Endothelial cell (in vitro differentiated cells): ENCODE results near the gene CDPF1. TPM values are rescaled to one million over a fixed set of nuclear protein-coding genes. Genes with fewer than 3 reads are reported as not detected.

Experiments
- DNase-seq: peaks from one replicate; pipeline ENCODE4 v3.0.0; 2021; ENCODE audit warnings: low spot score
- H3K27ac Mint-ChIP-seq: one replicate; pipeline ENCODE4 v1.8.0; 2021; ENCODE audit warnings: mixed read lengths, inconsistent platforms; ENCODE audit not compliant: unreplicated experiment
- H3K27me3 Mint-ChIP-seq: one replicate; pipeline ENCODE4 v1.8.0; 2021; ENCODE audit warnings: mild to moderate bottlenecking, moderate library complexity, mixed read lengths, inconsistent platforms; ENCODE audit not compliant: unreplicated experiment
- H3K36me3 Mint-ChIP-seq: one replicate; pipeline ENCODE4 v1.8.0; 2021; ENCODE audit warnings: mild to moderate bottlenecking, low read depth, mixed read lengths, inconsistent platforms; ENCODE audit not compliant: unreplicated experiment
- H3K4me1 Mint-ChIP-seq: one replicate; pipeline ENCODE4 v1.8.0; 2021; ENCODE audit warnings: mild to moderate bottlenecking, mixed read lengths, inconsistent platforms; ENCODE audit not compliant: unreplicated experiment
- H3K4me3 Mint-ChIP-seq: one replicate; pipeline ENCODE4 v1.8.0; 2021; ENCODE audit warnings: mild to moderate bottlenecking, mixed read lengths, inconsistent platforms; ENCODE audit not compliant: unreplicated experiment
- H3K9me3 Mint-ChIP-seq: one replicate; pipeline ENCODE4 v1.8.0; 2021; ENCODE audit warnings: mixed read lengths, inconsistent platforms; ENCODE audit not compliant: unreplicated experiment
- total RNA-seq: library from RNA; stranded (reverse); fragmentation: NEBNext Ultra II Directional; extraction: Animal tissue kit (Norgen Biotek cat#: 25700); gene quantifications from one replicate; pipeline ENCODE4 v1.2.1, GENCODE V29; 2021; ENCODE audit not compliant: unreplicated experiment
- TF ChIP-seq, protein P1 (sequence below): fragments of 200-600 bp; sonication (generic); IDR thresholded peaks from one replicate; pipeline ENCODE4 v1.5.0; 2021; ENCODE audit warnings: antibody characterized with exemption; ENCODE audit not compliant: unreplicated experiment

Gene CDPF1
- total RNA-seq, 1 donor from 2014 or later = 8.5 TPM

DNA sequence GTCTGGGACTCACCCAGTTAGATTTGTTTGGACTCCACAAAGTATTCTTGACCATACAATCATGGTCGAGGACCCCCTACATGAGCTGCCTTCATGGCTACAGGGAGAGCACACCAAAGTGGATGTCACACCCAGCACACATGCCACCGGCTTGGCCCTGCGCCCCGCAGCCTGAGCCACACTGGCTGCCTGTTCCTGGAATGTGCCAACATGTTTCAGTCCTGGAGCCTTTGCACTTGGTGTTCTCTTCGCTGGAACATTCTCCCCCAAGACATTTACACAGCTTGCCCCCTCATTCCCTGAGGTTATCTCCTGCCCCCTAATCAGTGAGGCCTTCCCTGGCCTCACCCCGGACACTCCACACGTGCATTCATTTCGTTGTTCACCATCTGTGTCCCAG is 53.8 kb downstream of the CDPF1 start:
- TF ChIP-seq, protein P1, sequence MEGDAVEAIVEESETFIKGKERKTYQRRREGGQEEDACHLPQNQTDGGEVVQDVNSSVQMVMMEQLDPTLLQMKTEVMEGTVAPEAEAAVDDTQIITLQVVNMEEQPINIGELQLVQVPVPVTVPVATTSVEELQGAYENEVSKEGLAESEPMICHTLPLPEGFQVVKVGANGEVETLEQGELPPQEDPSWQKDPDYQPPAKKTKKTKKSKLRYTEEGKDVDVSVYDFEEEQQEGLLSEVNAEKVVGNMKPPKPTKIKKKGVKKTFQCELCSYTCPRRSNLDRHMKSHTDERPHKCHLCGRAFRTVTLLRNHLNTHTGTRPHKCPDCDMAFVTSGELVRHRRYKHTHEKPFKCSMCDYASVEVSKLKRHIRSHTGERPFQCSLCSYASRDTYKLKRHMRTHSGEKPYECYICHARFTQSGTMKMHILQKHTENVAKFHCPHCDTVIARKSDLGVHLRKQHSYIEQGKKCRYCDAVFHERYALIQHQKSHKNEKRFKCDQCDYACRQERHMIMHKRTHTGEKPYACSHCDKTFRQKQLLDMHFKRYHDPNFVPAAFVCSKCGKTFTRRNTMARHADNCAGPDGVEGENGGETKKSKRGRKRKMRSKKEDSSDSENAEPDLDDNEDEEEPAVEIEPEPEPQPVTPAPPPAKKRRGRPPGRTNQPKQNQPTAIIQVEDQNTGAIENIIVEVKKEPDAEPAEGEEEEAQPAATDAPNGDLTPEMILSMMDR = no peak
- Mint-ChIP-seq H3K4me1 (peaks cover 15% of the 10 kb centered on the region), H3K36me3 (no peaks in the 10 kb centered on the region), H3K9me3 (no peaks in the 10 kb centered on the region), H3K27ac (no peak overlapping the region), H3K4me3 (no peak overlapping the region), H3K27me3 (no peaks in the 10 kb centered on the region)
- DNase-seq = no peak

GRCh38 chr22:46195487-46196165 is 54.5 kb downstream of the CDPF1 start:
- no peak overlapping the region for H3K27ac Mint-ChIP-seq
- no peaks in the 10 kb centered on the region for H3K9me3 Mint-ChIP-seq
- TF ChIP-seq, protein P1 = no peak
- no peak overlapping the region for H3K4me3 Mint-ChIP-seq
- H3K27me3 Mint-ChIP-seq = no peaks in the 10 kb centered on the region
- H3K36me3 Mint-ChIP-seq = no peaks in the 10 kb centered on the region
- DNase-seq = no peak
- peaks cover 20% of the 10 kb centered on the region for H3K4me1 Mint-ChIP-seq

Other genes with a start within 250 kb of the CDPF1 start
- gene PPARA, start 99.8 kb downstream of the CDPF1 start, total RNA-seq = 12.6 TPM
- not detected for gene PKDREJ, start 13.1 kb upstream of the CDPF1 start, total RNA-seq
- gene TTC38, start 17.7 kb upstream of the CDPF1 start, total RNA-seq = 24.6 TPM
- gene GTSE1, start 46.6 kb upstream of the CDPF1 start, total RNA-seq = 8.2 TPM
- 41.5 TPM for gene TRMU, start 85.4 kb upstream of the CDPF1 start, total RNA-seq